Epithelial cell of proximal tubule (primary cell): ENCODE measurements around the gene STRBP. TPM values are rescaled to one million over a fixed set of nuclear protein-coding genes. Genes with fewer than 3 reads are reported as not detected.
A peak's percentile ranks its signal among the peaks of the same experiment; 100 is the strongest.

Experiments
- DNase-seq: peaks from one replicate; pipeline ENCODE4 v3.0.0-alpha.2; 2011; ENCODE audit warnings: low read depth
- H3K4me3 ChIP-seq: 2 replicates; pipeline ENCODE4 v1.5.1; 2011; ENCODE audit warnings: low read depth, mild to moderate bottlenecking, low read length
- CTCF ChIP-seq: conservative IDR thresholded peaks from 2 replicates; pipeline ENCODE4 v1.5.1; 2012; ENCODE audit warnings: low read depth, mild to moderate bottlenecking, low read length
- total RNA-seq: library from RNA; depleted of rRNA; stranded (reverse); fragments of >200 nt; gene quantifications from 2 replicates; pipeline ENCODE4 v1.2.3, GENCODE V29; 2015

Gene STRBP
- total RNA-seq, 1 donor from 2014 or later, result 18.2 TPM

GRCh38 chr9:123269281-123269680 lies 895 bp upstream of the STRBP start:
- peak overlapping the region; percentile 73 for H3K4me3 ChIP-seq
- no peak for DNase-seq
- TF ChIP-seq CTCF, result no peak

GRCh38 chr9:123268199-123268464 lies 254 bp downstream of the STRBP start:
- TF ChIP-seq CTCF, result no peak
- H3K4me3 ChIP-seq, result peak overlapping the region; percentile 84
- no peak for DNase-seq

GRCh38 chr9:123267481-123268198 lies 746 bp downstream of the STRBP start:
- TF ChIP-seq CTCF, result no peak
- DNase-seq, result no peak
- peak overlapping the region; percentile 84 for H3K4me3 ChIP-seq

- no peak for TF ChIP-seq CTCF
- DNase-seq, result no peak
- H3K4me3 ChIP-seq, result peak overlapping the region; percentile 84
These were observed 1.6 kb downstream of the STRBP start for GRCh38 chr9:123266655-123267399.

GRCh38 chr9:123265833-123266232 lies 2.6 kb downstream of the STRBP start:
- TF ChIP-seq CTCF, result no peak
- no peak overlapping the region for H3K4me3 ChIP-seq
- DNase-seq, result no peak

GRCh38 chr9:123263227-123263626 lies 5.2 kb downstream of the STRBP start:
- H3K4me3 ChIP-seq, result no peak overlapping the region
- no peak for TF ChIP-seq CTCF
- DNase-seq, result no peak

- TF ChIP-seq CTCF, result no peak
- DNase-seq, result no peak
- H3K4me3 ChIP-seq, result no peak overlapping the region
These were observed 6.0 kb downstream of the STRBP start for GRCh38 chr9:123262338-123262737.
